BJ (cell line): Measurements from ENCODE around the gene PHRF1. TPM values are rescaled to one million over a fixed set of nuclear protein-coding genes. Genes with fewer than 3 reads are reported as not detected.

Experiments used
- CTCF ChIA-PET: fragments of 350-600 bp; formaldehyde crosslinking; extraction: SDS; loops from one replicate; lab custom pipeline; 2021; ENCODE audit warnings: antibody characterized with exemption, inconsistent platforms; lab: Yijun Ruan, JAX
- POLR2A ChIA-PET: fragments of 300-600 bp; sonication (Branson Sonifier 250); formaldehyde crosslinking; extraction: SDS; loops from one replicate; lab custom pipeline; 2021; ENCODE audit warnings: antibody characterized with exemption; lab: Charles Lee
- DNase-seq: peaks from one replicate; pipeline ENCODE4 v3.0.0-alpha.2; 2011; ENCODE audit warnings: low read depth
- H3K27me3 ChIP-seq: 2 replicates; pipeline ENCODE4 v1.6.0; 2011; ENCODE audit warnings: low read length; ENCODE audit not compliant: control insufficient read depth, insufficient read depth
- H3K36me3 ChIP-seq: 2 replicates; pipeline ENCODE4 v1.5.1; 2011; ENCODE audit warnings: low read length; ENCODE audit not compliant: control insufficient read depth, insufficient read depth
- H3K4me3 ChIP-seq: 2 replicates; pipeline ENCODE4 v1.5.1; 2011; ENCODE audit warnings: low read depth, mild to moderate bottlenecking, control low read depth, low read length
- CTCF ChIP-seq: IDR thresholded peaks from 2 replicates; pipeline ENCODE4 v1.5.1; 2011; ENCODE audit warnings: low read depth, mild to moderate bottlenecking, control low read depth, inconsistent platforms, low read length, moderate library complexity; ENCODE audit not compliant: insufficient read depth
- polyA plus RNA-seq: library from polyadenylated mRNA; depleted of rRNA; stranded (reverse); fragments of >200 nt; gene quantifications from 2 replicates; pipeline ENCODE4 v1.2.3, GENCODE V29; 2011

Gene PHRF1
- polyA plus RNA-seq, 1 experiment: 10.7 TPM

GRCh38 chr11:548700-549603 lies 27.3 kb upstream of the PHRF1 start:
- H3K27me3 ChIP-seq: no peaks in the 10 kb centered on the region
- no peak overlapping the region for H3K4me3 ChIP-seq
- 0 out of 2 replicates have a peak, but pooled peaks cover 1% of the 10 kb centered on the region for H3K36me3 ChIP-seq
- TF ChIP-seq CTCF: no peak
- ChIA-PET CTCF (interaction anchor here (1.7 kb wide), 2 partner anchors 30 to 248 kb away, joined by 4 to 5 read pairs; no protein-coding TSS in a partner anchor), POLR2A (no interaction called here)
- DNase-seq: no peak

GRCh38 chr11:550021-550745 lies 26.1 kb upstream of the PHRF1 start:
- Histone ChIP-seq H3K36me3 (0 out of 2 replicates have a peak, but pooled peaks cover 1% of the 10 kb centered on the region), H3K27me3 (peaks cover 1% of the 10 kb centered on the region), H3K4me3 (no peak overlapping the region)
- no peak for DNase-seq
- TF ChIP-seq CTCF: no peak
- ChIA-PET CTCF (interaction anchor here (0.9 kb wide), 1 partner anchor 12 kb away, joined by 3 read pairs; the partner anchor contains the start of gene LRRC56), POLR2A (no interaction called here)

GRCh38 chr11:550746-551085 lies 25.6 kb upstream of the PHRF1 start:
- no peak for DNase-seq
- Histone ChIP-seq H3K36me3 (0 out of 2 replicates have a peak, but pooled peaks cover 1% of the 10 kb centered on the region), H3K4me3 (no peak overlapping the region), H3K27me3 (peaks cover 2% of the 10 kb centered on the region)
- CTCF ChIA-PET: interaction anchor here (0.9 kb wide), 1 partner anchor 13 kb away, joined by 3 read pairs; the partner anchor contains the start of gene LRRC56
- TF ChIP-seq CTCF: no peak
- POLR2A ChIA-PET: interaction anchor here (0.6 kb wide), 1 partner anchor 8 kb away, joined by 12 read pairs; no protein-coding TSS in a partner anchor

- ChIA-PET CTCF (interaction anchor here (0.9 kb wide), 1 partner anchor 13 kb away, joined by 3 read pairs; the partner anchor contains the start of gene LRRC56), POLR2A (interaction anchor here (0.6 kb wide), 1 partner anchor 8 kb away, joined by 12 read pairs; no protein-coding TSS in a partner anchor)
- DNase-seq: no peak
- Histone ChIP-seq H3K4me3 (no peak overlapping the region), H3K27me3 (peaks cover 2% of the 10 kb centered on the region), H3K36me3 (0 out of 2 replicates have a peak, but pooled peaks cover 1% of the 10 kb centered on the region)
- TF ChIP-seq CTCF: no peak
These were observed 25.1 kb upstream of the PHRF1 start for GRCh38 chr11:551131-551530.

- CTCF ChIA-PET: no interaction called here
- TF ChIP-seq CTCF: no peak
- POLR2A ChIA-PET: interaction anchor here (0.6 kb wide), 1 partner anchor 9 kb away, joined by 12 read pairs; no protein-coding TSS in a partner anchor
- Histone ChIP-seq H3K36me3 (0 out of 2 replicates have a peak, but pooled peaks cover 1% of the 10 kb centered on the region), H3K27me3 (peaks cover 5% of the 10 kb centered on the region), H3K4me3 (no peak overlapping the region)
- DNase-seq: no peak
These were observed 24.7 kb upstream of the PHRF1 start for GRCh38 chr11:551596-551995.
